ENCODE measurements around the gene MED13.

GRCh38 chr17:62017496-62017895 lies 47.6 kb downstream of the MED13 start:
- no peak for TF ChIP-seq CTCF (optimal IDR thresholded peaks at IDR 0.05 in 1 of 3, IDR thresholded peaks at IDR 0.05 in 1 of 3, conservative IDR thresholded peaks at IDR 0.05 in 1 of 3; ENCODE audit: extremely low read depth in 1 of 3, insufficient read depth in 2 of 3, low read length in 3 of 3)
- TF ChIP-seq EZH2 (IDR thresholded peaks at IDR 0.05; ENCODE audit: low read length): no peak

Data from keratinocyte (primary cell).